ENCODE measurements around the gene ZNF563.

ZNF563 gene

DNA sequence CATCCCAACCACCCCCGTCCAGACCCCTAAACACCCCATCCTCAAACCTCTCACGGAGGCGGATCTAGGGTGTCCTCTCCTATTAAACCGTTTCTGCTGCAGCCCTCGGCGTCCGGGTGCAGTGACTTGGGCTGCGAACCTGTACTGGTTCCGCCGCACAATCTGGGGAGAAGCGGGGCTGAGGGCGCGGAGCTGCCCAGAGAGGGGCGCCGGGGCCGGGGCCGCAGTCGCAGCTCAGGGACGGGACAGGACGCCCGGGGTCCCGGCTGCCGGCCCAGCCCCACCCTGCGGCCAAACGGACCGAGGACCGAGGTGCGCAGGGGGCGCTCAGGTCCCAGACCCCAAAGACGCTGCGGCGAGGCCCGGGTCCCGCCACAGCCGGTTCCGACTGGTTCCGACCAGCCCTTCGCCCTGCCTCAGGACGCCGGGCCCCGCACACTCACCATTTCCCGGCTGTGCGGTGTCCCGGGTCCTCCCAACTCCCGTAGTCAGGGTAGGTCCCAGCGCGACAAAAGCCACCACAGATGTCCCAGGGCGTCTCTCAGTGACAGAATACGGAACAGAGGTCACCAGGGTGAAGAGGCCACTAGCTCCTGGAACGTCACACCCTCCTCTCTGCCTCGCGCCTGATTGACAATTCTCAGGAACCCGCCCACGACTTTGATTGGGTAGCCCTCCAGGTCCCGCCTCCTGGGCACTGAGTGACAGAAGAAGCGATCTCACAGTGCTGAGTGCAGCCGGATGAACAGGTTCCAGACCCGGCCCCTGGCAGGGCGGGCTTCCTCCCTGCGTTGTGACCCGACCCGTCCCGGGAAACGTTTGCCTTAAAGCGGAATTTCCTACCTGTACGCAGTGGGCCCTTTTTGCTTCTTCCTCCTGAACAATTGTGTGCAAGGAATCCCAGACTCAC lies 38.9 kb downstream of the ZNF563 start, which contains the start of gene ZNF44:
Gene ZNF44, minus strand, starts transcription at position 635 of the 910 bp plus-strand sequence. Its CDS starts 189 bp downstream, at position 446.
- DNase-seq, result peak; percentile 62 to 89 (median 82)

DNA sequence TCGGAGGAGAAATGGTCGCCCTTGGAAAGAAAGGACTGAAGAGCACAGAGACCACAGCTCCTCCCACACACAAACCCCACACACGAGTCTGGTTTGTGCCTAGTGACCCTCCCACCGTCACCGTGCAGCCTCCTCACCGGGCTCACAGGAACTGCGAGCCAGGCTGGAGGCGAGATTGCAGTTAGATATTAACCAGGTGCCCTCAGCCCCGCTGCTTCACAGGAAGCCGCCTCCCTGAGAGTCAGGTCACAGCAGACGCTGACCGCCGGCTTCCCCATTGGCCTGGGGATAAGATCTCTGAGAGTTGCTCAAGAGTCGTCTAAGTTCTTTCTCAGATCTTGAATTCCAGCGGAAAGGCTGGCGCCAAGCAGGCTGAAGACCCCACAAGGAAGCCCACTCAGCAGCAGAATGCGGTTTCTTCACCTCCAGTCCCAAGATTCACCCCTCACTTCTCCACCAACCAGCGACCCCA lies 39.6 kb downstream of the ZNF563 start:
- peak in 2 of 4 experiments; percentile 24 to 26 for DNase-seq

DNA sequence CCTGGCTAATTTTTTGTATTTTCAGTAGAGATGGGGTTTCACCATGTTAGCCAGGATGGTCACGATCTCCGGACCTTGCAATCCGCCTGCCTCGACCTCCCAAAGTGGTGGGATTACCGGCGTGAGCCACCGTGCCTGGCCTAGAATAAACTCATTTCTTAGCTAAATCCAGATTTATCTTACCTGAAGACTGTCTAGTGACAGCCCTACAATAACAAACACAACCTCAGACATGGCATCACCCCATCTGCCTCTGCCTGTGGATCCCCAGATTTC lies 43.7 kb downstream of the ZNF563 start:
- DNase-seq, result no peak

DNA sequence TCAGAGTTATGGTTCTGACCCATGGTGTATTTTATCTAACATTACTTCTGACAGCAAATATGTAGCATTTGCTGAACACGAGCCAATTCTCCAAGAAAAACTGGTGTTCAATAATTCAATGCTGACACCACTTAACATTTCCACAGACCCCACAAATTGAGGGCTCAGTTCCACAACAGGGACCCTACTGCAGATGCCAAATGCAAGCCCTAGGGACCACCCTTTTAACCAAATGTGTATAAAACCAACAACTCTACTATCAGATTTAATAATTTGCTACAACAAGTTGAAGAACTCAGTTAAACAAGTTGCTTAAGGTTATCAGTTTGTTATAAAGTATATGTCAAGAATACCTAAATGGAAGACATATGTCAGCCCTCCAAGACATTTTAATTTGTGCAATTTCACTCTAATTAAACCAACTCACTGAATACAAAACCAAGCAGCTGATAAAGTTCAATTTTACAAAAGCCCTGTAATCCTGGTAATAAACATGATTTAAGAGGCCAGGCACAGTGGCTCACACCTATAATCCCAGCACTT lies 45.4 kb downstream of the ZNF563 start:
- DNase-seq, result no peak

DNA sequence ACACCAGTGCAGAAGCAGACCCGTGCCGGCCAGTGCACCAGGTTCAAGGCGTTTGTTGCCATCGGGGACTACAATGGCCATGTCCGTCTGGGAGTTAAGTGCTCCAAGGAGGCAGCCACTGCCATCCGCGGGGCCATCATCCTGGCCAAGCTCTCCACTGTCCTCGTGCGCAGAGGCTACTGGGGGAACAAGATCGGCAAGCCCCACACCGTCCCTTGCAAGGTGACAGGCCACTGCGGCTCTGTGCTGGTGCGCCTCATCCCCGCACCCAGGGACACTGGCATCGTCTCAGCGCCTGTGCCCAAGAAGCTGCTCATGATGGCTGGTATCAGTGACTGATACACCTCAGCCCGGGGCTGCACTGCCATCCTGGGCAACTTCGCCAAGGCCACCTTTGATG lies 48.8 kb downstream of the ZNF563 start:
- DNase-seq, result no peak

DNA sequence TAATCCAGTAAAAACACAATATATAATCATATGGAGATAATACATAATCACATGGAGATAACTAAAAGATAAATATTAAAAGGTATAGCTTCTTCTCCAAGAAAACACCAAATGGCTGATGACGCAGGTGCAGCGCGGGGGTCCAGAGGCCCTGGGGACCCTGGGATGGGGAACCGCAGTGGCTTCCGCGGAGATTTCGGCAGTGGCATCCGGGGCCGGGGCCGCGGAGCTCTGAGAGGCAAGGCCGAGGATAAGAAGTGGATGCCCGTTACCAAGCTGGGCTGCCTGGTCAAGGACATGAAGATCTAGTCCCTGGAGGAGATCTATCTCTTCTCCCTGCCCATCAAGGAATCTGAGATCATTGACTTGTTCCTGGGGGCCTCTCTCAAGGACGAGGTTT lies 49.2 kb downstream of the ZNF563 start:
- no peak for DNase-seq

DNA sequence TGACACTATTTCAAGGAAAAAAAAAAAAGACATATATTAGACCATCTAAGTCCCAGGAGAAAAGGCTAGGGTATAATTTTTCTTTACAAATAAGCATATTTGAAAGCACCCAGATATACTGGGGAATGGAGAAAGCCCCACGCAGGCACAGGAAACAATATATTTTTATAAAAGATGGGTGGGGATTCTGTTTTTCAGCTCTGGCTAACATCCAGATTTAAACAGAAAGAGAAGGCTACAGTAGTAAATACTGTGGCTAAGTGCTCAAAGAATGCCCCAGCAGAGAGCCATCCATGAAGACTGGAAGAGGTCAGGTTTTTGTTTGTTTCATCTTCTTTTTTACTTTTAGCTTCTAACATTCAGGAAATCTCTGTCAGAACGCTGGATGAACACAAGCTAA lies 54.7 kb downstream of the ZNF563 start:
- no peak for DNase-seq

DNA sequence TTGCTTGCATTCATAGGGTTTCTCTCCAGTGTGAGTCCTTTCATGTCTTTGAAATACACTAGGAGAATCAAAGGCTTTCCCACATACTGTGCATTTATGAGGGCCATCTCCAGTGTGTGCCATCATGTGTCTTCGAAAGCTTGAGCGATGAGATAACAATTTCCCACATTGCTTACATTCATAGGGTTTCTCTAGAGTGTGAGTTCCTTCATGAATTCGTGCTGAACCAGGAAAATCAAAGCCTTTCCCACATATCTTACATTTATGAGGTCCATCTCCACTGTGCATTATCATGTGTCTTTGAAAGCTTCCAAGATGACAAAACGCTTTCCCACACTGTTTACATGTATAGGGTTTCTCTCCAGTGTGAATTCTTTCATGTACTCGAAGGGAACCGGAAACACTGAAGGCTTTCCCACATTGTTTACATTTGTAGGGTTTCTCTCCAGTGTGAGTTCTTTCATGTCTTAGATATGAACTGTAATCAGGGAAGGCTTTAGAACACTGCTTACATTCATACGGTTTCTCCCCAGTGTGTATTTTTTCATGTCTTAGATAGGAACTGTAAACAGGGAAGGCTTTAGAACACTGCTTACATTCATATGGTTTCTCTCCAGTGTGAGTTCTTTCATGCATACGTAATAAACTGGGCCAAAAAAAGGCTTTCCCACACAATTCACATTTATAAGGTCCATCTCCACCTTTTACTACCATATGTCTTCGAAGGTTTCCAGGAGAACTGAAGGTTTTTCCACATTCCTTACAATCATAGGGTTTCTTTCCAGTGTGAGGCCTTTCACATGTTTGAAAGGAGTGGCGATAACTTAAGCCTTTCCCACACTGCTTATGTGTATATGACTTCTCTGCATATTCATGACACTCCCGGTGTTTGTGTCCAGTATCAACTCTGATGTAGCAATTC lies 60.2 kb downstream of the ZNF563 start:
- no peak for DNase-seq

DNA sequence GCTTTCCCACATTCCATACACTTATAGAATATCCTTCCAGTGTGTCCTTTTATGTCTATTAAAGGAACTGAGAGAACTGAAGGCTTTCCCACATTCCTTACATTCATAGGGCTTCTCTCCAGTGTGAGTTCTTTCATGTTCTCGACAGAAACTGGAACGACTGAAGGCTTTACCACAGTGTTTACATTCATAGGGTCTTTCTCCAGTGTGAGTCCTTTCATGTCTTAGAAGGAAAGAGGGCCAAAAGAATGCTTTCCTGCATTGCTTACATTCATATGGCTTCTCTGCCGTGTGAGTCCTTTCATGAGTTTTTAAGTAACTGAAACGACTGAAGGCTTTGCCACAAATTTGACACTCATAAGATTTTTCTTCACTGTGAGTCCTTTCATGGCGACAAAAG lies 61.0 kb downstream of the ZNF563 start:
- no peak for DNase-seq

DNA sequence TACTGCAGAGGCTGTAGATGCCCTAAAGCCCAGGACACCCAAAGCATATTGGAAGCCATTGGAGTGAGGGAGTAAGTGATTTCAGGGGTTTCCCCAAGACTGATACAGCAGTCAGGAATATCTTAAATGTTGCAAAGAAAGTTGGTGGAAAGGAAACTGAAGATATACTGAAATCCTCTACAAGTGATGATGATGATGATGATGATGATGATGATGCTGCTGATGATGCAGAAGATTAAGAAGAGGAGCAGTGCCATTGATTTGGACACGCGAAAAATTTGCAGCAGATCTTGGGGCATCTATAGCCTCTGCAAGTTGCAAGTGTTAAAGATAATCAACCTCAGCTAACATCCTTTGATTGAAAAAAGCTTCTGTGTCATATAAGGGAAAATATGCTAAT lies 62.6 kb downstream of the ZNF563 start:
- DNase-seq, result no peak

Data from activated naive CD4-positive, alpha-beta T cell (primary cell).